ENCODE results near the gene FAM171A2.
"Not testable (repeated sequence)": the region's sequence is repeated elsewhere in the genome, so short reads cannot be mapped to it uniquely, and the experiment has no call there.

- TF ChIP-seq EP300, CTCF, POLR2A, POLR2AphosphoS5 (IDR thresholded peaks at IDR 0.05): not testable (repeated sequence)
Measured at GRCh38 chr17:44330263-44330662, 33.4 kb downstream of the FAM171A2 start.

All from stomach (tissue), 4 donors.